H9 (cell line): ENCODE measurements around the gene FUT2. TPM values are rescaled to one million over a fixed set of nuclear protein-coding genes. Genes with fewer than 3 reads are reported as not detected.

Experiments
- DNase-seq: peaks from one replicate; pipeline ENCODE4 v3.0.0-alpha.2; 2017
- H2AFZ ChIP-seq: one replicate; pipeline ENCODE4 v1.6.1; 2013; ENCODE audit warnings: mild to moderate bottlenecking, low read length, control low read depth, moderate library complexity
- H2AK5ac ChIP-seq: 2 replicates; pipeline ENCODE4 v1.6.1; 2013; ENCODE audit warnings: low read length, control low read depth, mixed read lengths; ENCODE audit not compliant: insufficient read length
- H2BK120ac ChIP-seq: one replicate; pipeline ENCODE4 v1.6.1; 2013; ENCODE audit warnings: low read depth, mild to moderate bottlenecking, low read length, control low read depth, inconsistent platforms; ENCODE audit not compliant: poor library complexity, severe bottlenecking
- H2BK12ac ChIP-seq: 2 replicates; pipeline ENCODE4 v1.6.1; 2013; ENCODE audit warnings: low read length, control low read depth, mixed read lengths, low read depth; ENCODE audit not compliant: insufficient read length
- H2BK15ac ChIP-seq: 2 replicates; pipeline ENCODE4 v1.6.1; 2013; ENCODE audit warnings: low read depth, low read length, control low read depth
- H2BK20ac ChIP-seq: one replicate; pipeline ENCODE4 v1.6.1; 2013; ENCODE audit warnings: low read depth, mild to moderate bottlenecking, low read length, control low read depth, inconsistent platforms; ENCODE audit not compliant: poor library complexity, severe bottlenecking
- H2BK5ac ChIP-seq: 2 replicates; pipeline ENCODE4 v1.6.1; 2013; ENCODE audit warnings: low read length, control low read depth, mixed read lengths; ENCODE audit not compliant: insufficient read length
- H3K14ac ChIP-seq: 2 replicates; pipeline ENCODE4 v1.6.1; 2013; ENCODE audit warnings: low read length, control low read depth; ENCODE audit not compliant: insufficient read depth
- H3K18ac ChIP-seq: 2 replicates; pipeline ENCODE4 v1.6.1; 2013; ENCODE audit warnings: low read depth, mild to moderate bottlenecking, mixed read lengths, low read length, control low read depth; ENCODE audit not compliant: insufficient read length
- H3K23ac ChIP-seq: 2 replicates; pipeline ENCODE4 v1.6.1; 2013; ENCODE audit warnings: low read length, control low read depth, mixed read lengths, low read depth; ENCODE audit not compliant: insufficient read length
- H3K23me2 ChIP-seq: 2 replicates; pipeline ENCODE4 v1.6.1; 2013; ENCODE audit warnings: low read depth, mild to moderate bottlenecking, mixed read lengths, low read length, control low read depth; ENCODE audit not compliant: insufficient read length, poor library complexity, severe bottlenecking
- H3K27ac ChIP-seq: 2 replicates; pipeline ENCODE4 v1.5.1; 2013; ENCODE audit warnings: low read length, control low read depth, mixed read lengths, low read depth; ENCODE audit not compliant: insufficient read length
- H3K27me3 ChIP-seq: 2 replicates; pipeline ENCODE4 v1.6.1; 2013; ENCODE audit warnings: low read length, control low read depth, inconsistent platforms; ENCODE audit not compliant: insufficient read depth
- H3K4ac ChIP-seq: 2 replicates; pipeline ENCODE4 v1.6.1; 2013; ENCODE audit warnings: low read depth, mild to moderate bottlenecking, control low read depth, inconsistent platforms, low read length, moderate library complexity
- H3K4me1 ChIP-seq: 2 replicates; pipeline ENCODE4 v1.6.1; 2013; ENCODE audit warnings: low read length, control low read depth, inconsistent platforms; ENCODE audit not compliant: insufficient read depth
- H3K4me2 ChIP-seq: 2 replicates; pipeline ENCODE4 v1.6.1; 2013; ENCODE audit warnings: low read length, control low read depth, mixed read lengths; ENCODE audit not compliant: insufficient read length, insufficient read depth
- H3K56ac ChIP-seq: 2 replicates; pipeline ENCODE4 v1.6.1; 2013; ENCODE audit warnings: low read depth, mild to moderate bottlenecking, mixed read lengths, low read length, control low read depth; ENCODE audit not compliant: insufficient read length
- H3K79me1 ChIP-seq: 2 replicates; pipeline ENCODE4 v1.6.1; 2013; ENCODE audit warnings: low read depth, mild to moderate bottlenecking, moderate library complexity, low read length, control low read depth, inconsistent platforms; ENCODE audit not compliant: insufficient read depth, poor library complexity, severe bottlenecking
- H3K79me2 ChIP-seq: 2 replicates; pipeline ENCODE4 v1.6.1; 2013; ENCODE audit warnings: low read length, control low read depth, inconsistent platforms; ENCODE audit not compliant: insufficient read depth
- H3K9ac ChIP-seq: 2 replicates; pipeline ENCODE4 v1.6.1; 2013; ENCODE audit warnings: low read length, control low read depth, mixed read lengths; ENCODE audit not compliant: insufficient read length; ENCODE audit errors: extremely low read depth
- H3K9me3 ChIP-seq: one replicate; pipeline ENCODE4 v1.6.1; 2013; ENCODE audit warnings: low read depth, low read length, inconsistent platforms; ENCODE audit not compliant: control insufficient read depth
- H3T11ph ChIP-seq: one replicate; pipeline ENCODE4 v1.6.1; 2013; ENCODE audit warnings: mild to moderate bottlenecking, low read length, control low read depth, inconsistent platforms
- H4K20me1 ChIP-seq: one replicate; pipeline ENCODE4 v1.6.1; 2013; ENCODE audit not compliant: control insufficient read depth, insufficient read length, insufficient read depth
- H4K5ac ChIP-seq: 2 replicates; pipeline ENCODE4 v1.6.1; 2013; ENCODE audit warnings: low read depth, mild to moderate bottlenecking, mixed read lengths, low read length, control low read depth; ENCODE audit not compliant: insufficient read length
- H4K8ac ChIP-seq: replicated peaks from 2 replicates; pipeline ENCODE4 v1.6.1; 2013; ENCODE audit warnings: low read length, control low read depth, mixed read lengths, low read depth; ENCODE audit not compliant: insufficient read length
- H4K91ac ChIP-seq: 2 replicates; pipeline ENCODE4 v1.6.1; 2013; ENCODE audit warnings: low read depth, mild to moderate bottlenecking, moderate library complexity, mixed read lengths, low read length, control low read depth; ENCODE audit not compliant: insufficient read length
- H3K27ac Mint-ChIP-seq, 3 experiments: 2 replicates in 2 of 3; 3 replicates in 1 of 3; pipeline ENCODE4 v1.8.0; 2020 to 2021; ENCODE audit warnings: mixed read lengths in 3 of 3, mild to moderate bottlenecking in 1 of 3, moderate library complexity in 1 of 3
- H3K27me3 Mint-ChIP-seq: 2 replicates; pipeline ENCODE4 v1.8.0; 2021; ENCODE audit warnings: low read depth, mild to moderate bottlenecking, moderate library complexity, mixed read lengths
- H3K36me3 Mint-ChIP-seq, 3 experiments: 2 replicates in 2 of 3; 3 replicates in 1 of 3; pipeline ENCODE4 v1.8.0; 2020 to 2021; ENCODE audit warnings: low read depth in 3 of 3, mixed read lengths in 3 of 3; ENCODE audit not compliant: insufficient read depth in 1 of 3
- H3K4me1 Mint-ChIP-seq, 2 experiments: 2 replicates each; pipeline ENCODE4 v1.8.0; 2020; ENCODE audit warnings: mixed read lengths in 2 of 2
- H3K4me3 Mint-ChIP-seq, 2 experiments: 2 replicates in 1 of 2; 3 replicates in 1 of 2; pipeline ENCODE4 v1.8.0; 2020 to 2021; ENCODE audit warnings: mild to moderate bottlenecking in 2 of 2, mixed read lengths in 2 of 2, moderate library complexity in 1 of 2
- H3K9me3 Mint-ChIP-seq, 2 experiments: 2 replicates in 1 of 2; 3 replicates in 1 of 2; pipeline ENCODE4 v1.8.0; 2020; ENCODE audit warnings: mild to moderate bottlenecking in 2 of 2, mixed read lengths in 2 of 2, moderate library complexity in 1 of 2
- WGBS: extraction: QIAGEN DNeasy Blood & Tissue Kit; methylation state at CpG from one replicate; pipeline ENCODE4 v1.1.7; 2013; ENCODE audit warnings: missing lambda C conversion rate, low lambda C conversion rate, mixed read lengths; ENCODE audit not compliant: insufficient read length; ENCODE audit errors: extremely low coverage; 5-methylcytosine and 5-hydroxymethylcytosine counted together
- total RNA-seq: library from RNA; stranded (reverse); gene quantifications from 2 replicates; pipeline ENCODE4 v1.2.1, GENCODE V29; 2021
- TF ChIP-seq, protein P1 (sequence below): fragments of 200-600 bp; sonication (generic); conservative IDR thresholded peaks from 3 replicates; pipeline ENCODE4 v1.8.0; 2021; ENCODE audit warnings: antibody characterized with exemption, mild to moderate bottlenecking

FUT2 gene
- total RNA-seq, 1 experiment from 2014 or later = 11.4 TPM

GRCh38 chr19:48676487-48676886, 19.3 kb upstream of the FUT2 start:
- H3K9me3 Mint-ChIP-seq = no peaks in the 10 kb centered on the region

More at GRCh38 chr19:48676487-48676886, 19.3 kb upstream of the FUT2 start:
- Histone ChIP-seq H3K79me1 (no peaks in the 10 kb centered on the region), H3K9ac (no peak overlapping the region), H3T11ph (no peak overlapping the region), H3K14ac (no peak overlapping the region), H3K79me2 (no peaks in the 10 kb centered on the region), H2BK15ac (no peak overlapping the region), H4K91ac (no peak overlapping the region), H3K23ac (no peak overlapping the region), H3K56ac (no peak overlapping the region), H4K8ac (no peak overlapping the region), H3K4ac (no peak overlapping the region), H2BK120ac (no peak overlapping the region), H4K5ac (no peak overlapping the region), H3K4me1 (no peaks in the 10 kb centered on the region; the same call in 1 of the 2 replicates), H3K9me3 (no peaks in the 10 kb centered on the region), H2AK5ac (no peak overlapping the region), H3K4me2 (no peak overlapping the region), H3K18ac (no peak overlapping the region), H2BK5ac (no peak overlapping the region), H2AFZ (no peak overlapping the region), H3K23me2 (no peaks in the 10 kb centered on the region), H3K27me3 (no peaks in the 10 kb centered on the region), H3K27ac (no peak overlapping the region), H2BK20ac (no peak overlapping the region), H2BK12ac (no peak overlapping the region), H4K20me1 (no peaks in the 10 kb centered on the region)
- Mint-ChIP-seq H3K27ac (no peak overlapping the region; a peak in 1 of 7 replicates), H3K27me3 (peaks cover 6% of the 10 kb centered on the region), H3K4me1 (peaks cover 26 to 30% of the 10 kb centered on the region in 2 experiments), H3K4me3 (no peak overlapping the region), H3K36me3 (no peaks in the 10 kb centered on the region)
- TF ChIP-seq, protein P1, sequence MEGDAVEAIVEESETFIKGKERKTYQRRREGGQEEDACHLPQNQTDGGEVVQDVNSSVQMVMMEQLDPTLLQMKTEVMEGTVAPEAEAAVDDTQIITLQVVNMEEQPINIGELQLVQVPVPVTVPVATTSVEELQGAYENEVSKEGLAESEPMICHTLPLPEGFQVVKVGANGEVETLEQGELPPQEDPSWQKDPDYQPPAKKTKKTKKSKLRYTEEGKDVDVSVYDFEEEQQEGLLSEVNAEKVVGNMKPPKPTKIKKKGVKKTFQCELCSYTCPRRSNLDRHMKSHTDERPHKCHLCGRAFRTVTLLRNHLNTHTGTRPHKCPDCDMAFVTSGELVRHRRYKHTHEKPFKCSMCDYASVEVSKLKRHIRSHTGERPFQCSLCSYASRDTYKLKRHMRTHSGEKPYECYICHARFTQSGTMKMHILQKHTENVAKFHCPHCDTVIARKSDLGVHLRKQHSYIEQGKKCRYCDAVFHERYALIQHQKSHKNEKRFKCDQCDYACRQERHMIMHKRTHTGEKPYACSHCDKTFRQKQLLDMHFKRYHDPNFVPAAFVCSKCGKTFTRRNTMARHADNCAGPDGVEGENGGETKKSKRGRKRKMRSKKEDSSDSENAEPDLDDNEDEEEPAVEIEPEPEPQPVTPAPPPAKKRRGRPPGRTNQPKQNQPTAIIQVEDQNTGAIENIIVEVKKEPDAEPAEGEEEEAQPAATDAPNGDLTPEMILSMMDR = no peak
- no peak for DNase-seq
- WGBS = no CpG with 5 or more reads among the region's 17 CpGs
